ENCODE measurements around the gene MOB2.

MOB2 gene

GRCh38 chr11:1486054-1486825 lies at the start of gene MOB2:
Gene MOB2 (minus strand): TSS chr11:1486779. CDS start chr11:1486556, 223 bp downstream.
- DNase-seq (ENCODE audit: low spot score), result no peak

- DNase-seq (ENCODE audit: low spot score), result no peak
Measured at GRCh38 chr11:1534682-1535081, 48.1 kb upstream of the MOB2 start.

- no peak for DNase-seq (ENCODE audit: low spot score)
Measured at GRCh38 chr11:1534171-1534570, 47.6 kb upstream of the MOB2 start.

DNA sequence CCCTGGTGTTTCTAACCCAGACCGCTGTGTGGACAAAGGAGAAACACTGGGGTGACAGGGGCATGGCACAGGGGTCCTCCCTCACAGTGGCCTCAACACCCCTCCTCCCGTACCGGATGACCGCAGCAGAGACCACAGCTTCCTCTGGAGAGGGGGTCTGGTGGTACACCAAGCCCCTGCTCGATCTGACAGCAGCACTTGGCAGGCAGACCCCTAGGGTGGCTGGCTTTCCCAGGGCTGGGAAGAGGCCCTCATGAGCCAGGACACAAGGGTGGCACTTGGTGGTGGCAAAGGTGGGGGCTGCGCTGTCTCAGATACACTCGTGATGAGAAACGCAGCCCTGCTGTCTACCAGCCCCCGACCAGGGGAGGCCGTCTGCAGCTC lies 46.8 kb upstream of the MOB2 start:
- no peak for DNase-seq (ENCODE audit: low spot score)

- no peak for DNase-seq (ENCODE audit: low spot score)
Measured at GRCh38 chr11:1532606-1533341, 46.2 kb upstream of the MOB2 start.

DNA sequence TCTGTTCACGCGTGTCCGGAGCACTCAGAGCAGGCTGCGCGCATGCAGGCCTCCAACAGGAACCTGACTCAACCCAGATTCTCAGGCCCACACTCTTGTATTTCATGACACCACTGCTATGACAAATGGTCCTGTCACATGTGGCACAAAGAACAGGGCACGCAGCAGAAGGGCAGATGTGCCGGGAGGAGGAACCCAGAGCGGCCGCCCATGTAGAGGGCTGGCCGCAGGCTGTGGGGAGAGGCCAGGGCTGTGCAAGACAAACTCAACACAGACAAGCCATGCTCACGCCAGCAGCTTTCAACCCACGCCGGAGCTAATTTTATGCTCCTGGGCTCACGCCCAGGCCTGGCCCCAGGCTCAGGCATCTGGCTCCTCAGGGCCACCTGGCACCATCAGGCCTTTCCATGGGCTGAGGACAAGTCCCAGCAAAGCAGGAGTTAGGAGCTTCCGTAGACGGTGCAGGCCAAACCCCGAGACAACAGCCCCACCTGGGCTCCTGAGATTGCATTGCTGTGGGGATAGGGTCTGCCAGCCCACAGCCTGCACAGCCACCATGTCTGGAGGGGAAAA lies 45.5 kb upstream of the MOB2 start:
- DNase-seq (ENCODE audit: low spot score), result no peak

GRCh38 chr11:1531449-1532013 lies 45.0 kb upstream of the MOB2 start:
- no peak for DNase-seq (ENCODE audit: low spot score)

DNA sequence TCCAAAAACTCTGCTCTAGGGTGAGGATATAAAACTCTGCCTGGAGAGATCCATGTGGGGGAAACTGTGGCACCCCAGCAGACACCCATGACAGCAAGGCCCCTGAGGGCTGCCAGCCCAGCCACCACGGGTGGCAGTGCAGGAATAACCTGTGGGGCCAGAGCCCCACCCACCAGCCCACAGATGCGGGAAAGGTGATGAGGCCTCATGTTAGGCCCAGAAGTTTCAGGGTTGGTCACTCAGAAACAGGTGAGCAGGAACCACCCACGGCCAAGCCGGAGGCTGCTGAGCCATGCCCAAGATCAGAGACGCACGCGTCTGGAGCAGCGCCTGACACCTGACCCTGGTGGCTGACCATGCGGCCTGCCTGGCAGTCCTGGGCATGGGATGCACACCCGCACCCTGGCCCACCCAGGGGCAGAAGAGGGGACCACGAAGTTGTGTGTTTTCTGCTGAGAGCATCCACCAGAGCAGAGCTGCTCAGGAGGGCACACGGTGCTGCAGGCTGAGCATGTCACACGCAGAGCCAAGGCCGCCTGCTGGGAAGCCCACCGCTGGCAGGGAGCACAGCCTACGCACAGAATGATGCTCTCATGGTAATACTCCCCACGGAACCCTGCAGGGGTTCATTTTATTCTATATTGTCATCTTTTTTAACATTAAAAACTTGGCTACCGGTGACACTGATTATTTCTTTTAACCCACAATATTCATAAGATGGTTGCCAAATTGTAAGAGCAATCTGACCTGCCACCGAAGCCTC lies 44.3 kb upstream of the MOB2 start:
- no peak for DNase-seq (ENCODE audit: low spot score)

DNA sequence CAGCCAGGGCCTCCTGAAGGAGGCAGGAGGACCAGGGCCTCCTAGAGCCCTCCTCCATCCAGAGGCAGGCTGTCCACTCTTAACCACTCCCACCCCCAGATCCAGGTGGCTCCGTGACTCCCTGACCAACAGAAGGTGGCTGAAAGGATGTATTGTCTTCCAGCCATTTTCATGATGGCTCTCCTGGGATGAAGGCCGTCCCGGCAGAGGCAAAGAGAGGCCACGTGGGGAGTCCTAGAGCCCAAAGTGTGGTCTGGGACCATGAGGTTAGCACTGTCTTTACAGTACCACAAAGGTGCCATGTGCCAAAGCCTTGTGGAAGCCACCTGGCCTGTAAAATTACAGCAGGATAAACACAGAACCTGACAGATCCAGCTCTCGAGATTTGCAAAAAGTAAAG lies 43.2 kb upstream of the MOB2 start:
- DNase-seq (ENCODE audit: low spot score), result no peak

DNA sequence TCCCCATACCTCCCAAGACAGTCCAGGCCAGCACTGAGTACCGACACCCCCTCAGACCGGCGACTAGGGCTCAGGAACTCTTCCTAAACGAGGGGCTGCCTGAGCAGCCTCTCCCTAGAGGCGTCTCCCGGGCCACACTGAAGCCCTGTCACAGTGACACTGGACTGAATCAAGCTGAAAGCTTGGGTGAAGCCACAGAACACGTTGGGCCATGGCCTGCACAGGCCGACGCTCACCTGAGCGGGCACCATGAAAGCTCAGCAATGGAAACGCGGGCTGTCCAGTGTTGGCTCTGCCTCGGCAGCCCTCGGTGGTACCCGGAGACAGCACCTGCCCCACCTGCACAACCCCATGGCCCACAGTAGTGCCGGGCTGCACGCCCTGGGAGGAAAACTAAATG lies 42.7 kb upstream of the MOB2 start:
- DNase-seq (ENCODE audit: low spot score), result no peak

- no peak for DNase-seq (ENCODE audit: low spot score)
Measured at GRCh38 chr11:1528710-1529109, 42.1 kb upstream of the MOB2 start.

DNA sequence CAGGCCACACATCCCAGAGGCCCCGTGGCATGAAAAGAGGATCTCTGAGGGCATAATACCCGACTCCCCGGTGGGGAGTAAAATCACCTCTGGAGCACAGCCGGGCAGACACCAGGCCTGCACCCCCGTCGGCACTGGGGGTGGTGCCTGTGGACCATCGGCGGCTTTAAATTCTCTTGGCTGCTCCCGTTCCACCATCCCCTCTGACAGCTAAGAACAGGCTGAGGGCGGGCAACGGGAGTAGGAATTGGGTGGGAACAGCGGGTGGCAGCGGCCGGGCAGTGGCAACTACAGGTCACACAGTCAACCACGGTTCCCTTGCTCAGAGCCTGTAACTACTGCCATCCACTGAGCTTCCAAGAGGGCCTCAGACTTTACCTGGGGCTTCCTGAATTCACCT lies 40.2 kb upstream of the MOB2 start:
- no peak for DNase-seq (ENCODE audit: low spot score)

- no peak for DNase-seq (ENCODE audit: low spot score)
Measured at GRCh38 chr11:1523779-1524178, 37.2 kb upstream of the MOB2 start.

DNA sequence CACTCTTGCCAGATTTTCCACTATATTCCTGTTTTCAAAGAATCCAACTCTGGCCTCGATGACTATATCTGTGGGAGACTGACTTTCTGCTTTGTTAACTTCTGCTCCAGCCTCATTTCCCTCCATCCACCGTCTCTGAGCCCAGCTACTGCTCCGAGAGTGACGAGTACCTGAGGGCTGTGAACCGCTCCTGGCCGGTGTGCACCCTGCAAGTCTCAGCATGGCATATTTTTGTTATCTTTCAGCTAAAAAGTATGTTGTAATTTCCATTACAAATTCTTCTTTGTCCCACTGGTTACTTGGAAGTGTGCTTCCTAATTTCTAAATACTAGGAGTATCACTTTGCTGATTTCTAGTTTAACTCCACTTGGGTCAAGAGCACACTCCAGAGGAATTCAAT lies 36.5 kb upstream of the MOB2 start:
- no peak for DNase-seq (ENCODE audit: low spot score)

DNA sequence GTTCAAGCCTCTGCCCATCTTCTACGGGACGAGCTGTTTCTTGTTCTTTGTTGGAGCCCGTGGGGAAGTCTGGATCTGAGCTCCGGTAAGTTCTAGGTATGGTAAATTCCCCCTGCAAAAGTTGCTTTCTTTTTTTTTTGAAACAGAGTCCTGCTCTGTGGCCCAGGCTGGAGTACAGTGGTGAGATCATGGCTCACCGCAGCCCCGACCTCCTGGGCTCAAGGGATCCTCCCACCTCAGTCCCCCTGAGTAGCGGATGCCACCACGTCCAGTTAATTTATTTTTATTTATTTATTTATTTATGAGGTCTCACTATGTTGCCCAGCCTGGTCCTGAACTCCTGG lies 35.5 kb upstream of the MOB2 start:
- no peak for DNase-seq (ENCODE audit: low spot score)

DNA sequence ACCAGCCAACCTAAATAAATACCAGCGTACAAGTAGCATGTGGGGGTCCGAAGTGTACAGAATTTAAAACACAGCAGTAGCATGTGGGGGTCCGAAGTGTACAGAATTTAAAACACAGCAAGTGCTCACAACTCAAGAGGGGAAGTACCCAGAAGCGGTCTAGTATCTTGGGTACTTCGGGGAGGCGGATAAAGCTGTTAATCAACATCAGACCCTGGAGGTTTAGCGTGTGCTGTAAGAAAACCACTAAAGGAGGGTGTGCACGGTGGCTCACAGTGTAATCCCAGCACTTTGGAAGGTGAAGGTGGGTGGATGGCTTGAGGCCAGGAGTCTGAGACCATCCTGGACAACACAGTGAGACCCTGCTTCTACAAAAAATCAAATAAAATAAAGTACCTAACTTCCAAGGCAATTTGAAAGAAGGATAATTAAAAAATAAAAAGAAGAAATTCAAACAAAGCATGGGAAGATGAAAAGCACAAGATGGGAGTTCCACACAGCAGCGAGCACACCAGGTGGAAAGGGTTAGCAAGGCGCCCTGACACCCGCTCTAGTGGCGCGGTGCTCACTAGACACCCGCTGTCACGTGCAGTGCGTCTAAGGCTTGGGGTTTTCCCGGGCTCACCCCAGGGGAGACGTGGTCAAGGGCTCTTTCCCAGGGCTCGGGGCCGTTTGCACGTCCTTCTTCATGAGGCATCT lies 35.0 kb upstream of the MOB2 start:
- no peak for DNase-seq (ENCODE audit: low spot score)

- DNase-seq (ENCODE audit: low spot score), result no peak
Measured at GRCh38 chr11:1520663-1521267, 34.2 kb upstream of the MOB2 start.

DNA sequence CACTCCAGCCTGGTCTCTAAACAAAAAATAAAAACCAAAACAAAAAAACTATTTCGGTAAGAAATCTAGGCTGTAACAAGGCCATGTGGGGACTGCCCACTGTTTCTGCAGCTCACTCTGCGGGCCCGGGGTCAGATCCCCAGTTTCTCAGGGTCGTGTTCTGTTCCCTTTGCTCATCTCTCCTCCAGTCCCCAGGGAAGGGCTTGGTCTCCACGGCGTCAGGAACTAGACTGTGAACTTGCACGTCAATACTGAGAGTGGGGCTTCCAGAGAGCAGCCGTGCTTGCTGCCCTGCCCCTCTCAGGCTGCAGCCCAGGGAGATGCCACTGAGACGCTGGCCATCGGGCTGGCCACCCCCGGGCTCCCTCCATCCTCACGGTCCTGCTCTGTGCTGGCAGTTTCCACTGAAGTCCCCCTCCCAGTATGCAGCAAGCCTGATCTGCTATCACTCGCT lies 33.7 kb upstream of the MOB2 start:
- DNase-seq (ENCODE audit: low spot score), result no peak

GRCh38 chr11:1519028-1520010 lies 32.7 kb upstream of the MOB2 start:
- DNase-seq (ENCODE audit: low spot score), result no peak

GRCh38 chr11:1518301-1518700 lies 31.7 kb upstream of the MOB2 start:
- DNase-seq (ENCODE audit: low spot score), result no peak
